ENCODE results near the gene ALS2. TPM values are rescaled to one million over a fixed set of nuclear protein-coding genes. Genes with fewer than 3 reads are reported as not detected.

The ALS2 gene
- total RNA-seq, 1 experiment from 2014 or later, result 8.9 TPM

GRCh38 chr2:201758234-201758633 lies 22.5 kb downstream of the ALS2 start:
- no peak for DNase-seq (ENCODE audit: low spot score)

GRCh38 chr2:201754717-201755415 lies 25.9 kb downstream of the ALS2 start:
- DNase-seq (ENCODE audit: low spot score), result no peak

GRCh38 chr2:201751566-201751965 lies 29.2 kb downstream of the ALS2 start:
- DNase-seq (ENCODE audit: low spot score), result no peak

GRCh38 chr2:201746551-201746950 lies 34.2 kb downstream of the ALS2 start:
- no peak for DNase-seq (ENCODE audit: low spot score)

GRCh38 chr2:201735486-201735885 lies 45.2 kb downstream of the ALS2 start:
- no peak for DNase-seq (ENCODE audit: low spot score)

GRCh38 chr2:201734111-201734510 lies 46.6 kb downstream of the ALS2 start:
- DNase-seq (ENCODE audit: low spot score), result no peak

- no peak for DNase-seq (ENCODE audit: low spot score)
Observed at GRCh38 chr2:201733544-201733943, 47.2 kb downstream of the ALS2 start.

GRCh38 chr2:201730651-201731285 lies 50.0 kb downstream of the ALS2 start:
- DNase-seq (ENCODE audit: low spot score), result no peak

GRCh38 chr2:201715459-201715858 lies 65.3 kb downstream of the ALS2 start:
- peak; percentile 42 for DNase-seq (ENCODE audit: low spot score)

- no peak for DNase-seq (ENCODE audit: low spot score)
Observed at GRCh38 chr2:201712726-201713125, 68.0 kb downstream of the ALS2 start.

GRCh38 chr2:201709747-201710146 lies 71.0 kb downstream of the ALS2 start:
- DNase-seq (ENCODE audit: low spot score), result no peak

GRCh38 chr2:201709049-201709448 lies 71.7 kb downstream of the ALS2 start:
- DNase-seq (ENCODE audit: low spot score), result no peak

GRCh38 chr2:201707753-201708152 lies 73.0 kb downstream of the ALS2 start:
- no peak for DNase-seq (ENCODE audit: low spot score)

GRCh38 chr2:201707142-201707541 lies 73.6 kb downstream of the ALS2 start:
- DNase-seq (ENCODE audit: low spot score), result no peak

- DNase-seq (ENCODE audit: low spot score), result no peak
Observed at GRCh38 chr2:201704536-201704935, 76.2 kb downstream of the ALS2 start.

GRCh38 chr2:201701646-201702045 lies 79.1 kb downstream of the ALS2 start:
- no peak for DNase-seq (ENCODE audit: low spot score)

GRCh38 chr2:201699416-201699815 lies 81.3 kb downstream of the ALS2 start:
- DNase-seq (ENCODE audit: low spot score), result no peak

- DNase-seq (ENCODE audit: low spot score), result no peak
Observed at GRCh38 chr2:201698588-201699226, 82.0 kb downstream of the ALS2 start, which contains the start of gene MPP4. MPP4 (minus strand) TSS chr2:201698644; CDS start chr2:201693954, 4,690 bp downstream.

- no peak for DNase-seq (ENCODE audit: low spot score)
Observed at GRCh38 chr2:201697899-201698298, 82.8 kb downstream of the ALS2 start.

- no peak for DNase-seq (ENCODE audit: low spot score)
Observed at GRCh38 chr2:201696151-201696659, 84.5 kb downstream of the ALS2 start.

- DNase-seq (ENCODE audit: low spot score), result no peak
Observed at GRCh38 chr2:201685156-201685555, 95.6 kb downstream of the ALS2 start.

- peak; percentile 54 for DNase-seq (ENCODE audit: low spot score)
Observed at GRCh38 chr2:201680743-201681142, 100.0 kb downstream of the ALS2 start.

GRCh38 chr2:201678401-201678800 lies 102.3 kb downstream of the ALS2 start:
- DNase-seq (ENCODE audit: low spot score), result no peak
